HCT116 (cell line): ENCODE results near the gene QSOX1. TPM values are rescaled to one million over a fixed set of nuclear protein-coding genes. Genes with fewer than 3 reads are reported as not detected.

Source experiments
- ATAC-seq: fragments of 200-7000 bp; cut with Tn5 transposase; 2 replicates; pipeline ENCODE4 v1.9.1; 2020; ENCODE audit warnings: mild to moderate bottlenecking, moderate library complexity
- BruUV-seq: library from RNA; stranded (reverse); fragments of 400-500 nt; replicated peaks from 2 replicates; lab custom pipeline; 2021; lab: Mats Ljungman, UMichigan
- CTCF ChIA-PET: fragments of 300-600 bp; sonication (Branson Sonifier 250); formaldehyde crosslinking; loops from one replicate; lab custom pipeline; 2021; ENCODE audit warnings: antibody characterized with exemption; lab: Charles Lee
- POLR2A ChIA-PET: fragments of 300-600, 350-600 bp; sonication (Branson Sonifier 250); formaldehyde crosslinking; loops from one replicate; lab custom pipeline; 2021; ENCODE audit warnings: antibody characterized with exemption; lab: Charles Lee
- RAD21 ChIA-PET, 2 experiments: fragments of 300-600 bp; sonication (Branson Sonifier 250); formaldehyde crosslinking; loops; one replicate each; lab custom pipeline; 2023; ENCODE audit warnings: low total read pairs in 2 of 2; ENCODE audit not compliant: uncharacterized antibody in 2 of 2, unreplicated experiment in 2 of 2, low non-redundant PET in 1 of 2; lab: Charles Lee
- DNase-seq: peaks from one replicate; pipeline ENCODE4 v3.0.0-alpha.2; 2010; ENCODE audit warnings: low read depth, low spot score
- H2AFZ ChIP-seq: fragments of 200-600 bp; shearing (Covaris generic), sonication (generic); 2 replicates; pipeline ENCODE4 v1.6.1; 2017; ENCODE audit warnings: low read depth, mixed run types, mixed read lengths, antibody characterized with exemption, low read length; ENCODE audit not compliant: poor library complexity, severe bottlenecking
- H3K27ac ChIP-seq: 2 replicates; pipeline ENCODE4 v1.5.1; 2012; ENCODE audit warnings: low read depth, low read length
- H3K27me3 ChIP-seq: fragments of 200-600 bp; sonication (generic); 2 replicates; pipeline ENCODE4 v1.6.1; 2016; ENCODE audit warnings: mixed run types, low read length, mixed read lengths; ENCODE audit not compliant: insufficient read depth
- H3K36me3 ChIP-seq, 2 experiments: fragments of 200-500 bp in 1 of 2; fragments of 200-600 bp in 1 of 2; sonication (Bioruptor generic) in 1 of 2; sonication (generic) in 1 of 2; 2 replicates each; pipeline versions ENCODE4 v1.5.1 to v1.6.1; 2014 to 2016; ENCODE audit warnings: low read length in 2 of 2, inconsistent platforms in 1 of 2, mixed read lengths in 1 of 2, mixed run types in 1 of 2; ENCODE audit not compliant: insufficient read depth in 2 of 2, control insufficient read depth in 1 of 2
- H3K4me1 ChIP-seq, 2 experiments: fragments of 200-600 bp in 1 of 2; sonication (generic) in 1 of 2; 2 replicates each; pipeline versions ENCODE4 v1.5.1 to v1.6.1; 2012 to 2017; ENCODE audit warnings: low read length in 2 of 2, inconsistent platforms in 1 of 2, mild to moderate bottlenecking in 1 of 2, mixed read lengths in 1 of 2, mixed run types in 1 of 2, moderate library complexity in 1 of 2; ENCODE audit not compliant: insufficient read depth in 2 of 2, control insufficient read depth in 1 of 2
- H3K4me2 ChIP-seq: fragments of 200-600 bp; sonication (generic); 2 replicates; pipeline ENCODE4 v1.6.1; 2017; ENCODE audit warnings: mixed run types, low read length, mixed read lengths
- H3K4me3 ChIP-seq, 2 experiments: fragments of 200-600 bp in 1 of 2; sonication (generic) in 1 of 2; replicated peaks in 1 of 2; 2 replicates each; pipeline ENCODE4 v1.5.1; 2011 to 2016; ENCODE audit warnings: low read length in 2 of 2, control low read depth in 1 of 2, low read depth in 1 of 2, mild to moderate bottlenecking in 1 of 2, mixed read lengths in 1 of 2, mixed run types in 1 of 2
- H3K79me2 ChIP-seq: fragments of 200-600 bp; sonication (generic); 2 replicates; pipeline ENCODE4 v1.6.1; 2017; ENCODE audit warnings: mild to moderate bottlenecking, mixed run types, low read length, moderate library complexity, mixed read lengths; ENCODE audit not compliant: insufficient read depth
- H3K9ac ChIP-seq: fragments of 200-600 bp; sonication (generic); 2 replicates; pipeline ENCODE4 v1.6.1; 2016; ENCODE audit warnings: low read length, mixed read lengths
- H3K9me2 ChIP-seq: fragments of 200-600 bp; sonication (generic), shearing (Covaris generic); 2 replicates; pipeline ENCODE4 v1.6.1; 2017; ENCODE audit warnings: mixed run types, mild to moderate bottlenecking, moderate library complexity; ENCODE audit not compliant: insufficient read depth
- H3K9me3 ChIP-seq, 2 experiments: fragments of 200-500 bp in 1 of 2; fragments of 200-600 bp in 1 of 2; sonication (Bioruptor generic) in 1 of 2; sonication (generic) in 1 of 2; 2 replicates each; pipeline ENCODE4 v1.6.1; 2014 to 2017; ENCODE audit warnings: low read length in 2 of 2, mixed read lengths in 2 of 2, inconsistent platforms in 1 of 2, low read depth in 1 of 2, mild to moderate bottlenecking in 1 of 2, mixed run types in 1 of 2, moderate library complexity in 1 of 2; ENCODE audit not compliant: control insufficient read depth in 1 of 2, insufficient read depth in 1 of 2
- H4K20me1 ChIP-seq: fragments of 200-600 bp; sonication (generic), shearing (Covaris generic); 2 replicates; pipeline ENCODE4 v1.6.1; 2017; ENCODE audit warnings: mixed run types, mild to moderate bottlenecking, moderate library complexity; ENCODE audit not compliant: insufficient read depth
- CBX3 ChIP-seq: IDR thresholded peaks from 2 replicates; pipeline ENCODE4 v1.6.1; 2012; ENCODE audit warnings: low read depth
- CEBPB ChIP-seq: IDR thresholded peaks from 2 replicates; pipeline ENCODE4 v1.6.1; 2012; ENCODE audit warnings: low read depth
- CTCF ChIP-seq, 3 experiments: fragments of 200-600 bp in 1 of 3; sonication (generic) in 1 of 3; IDR thresholded peaks in 2 of 3; conservative IDR thresholded peaks in 1 of 3; 2 replicates each; pipeline ENCODE4 v1.5.1; 2012 to 2017; ENCODE audit warnings: low read depth in 2 of 3, low read length in 2 of 3, antibody characterized with exemption in 1 of 3, borderline replicate concordance in 1 of 3, control low read depth in 1 of 3, mild to moderate bottlenecking in 1 of 3, mixed read lengths in 1 of 3, mixed run types in 1 of 3, moderate library complexity in 1 of 3; ENCODE audit not compliant: insufficient read depth in 1 of 3
- EGR1 ChIP-seq: IDR thresholded peaks from 2 replicates; pipeline ENCODE4 v1.6.1; 2012; ENCODE audit warnings: low read depth
- ELF1 ChIP-seq: IDR thresholded peaks from 2 replicates; pipeline ENCODE4 v1.6.1; 2012; ENCODE audit warnings: low read depth, borderline replicate concordance
- EZH2 ChIP-seq: fragments of 200-600 bp; sonication (generic); IDR thresholded peaks from 2 replicates; pipeline ENCODE4 v1.6.1; 2017; ENCODE audit warnings: antibody characterized with exemption, mixed run types
- FOSL1 ChIP-seq: IDR thresholded peaks from 2 replicates; pipeline ENCODE4 v1.6.1; 2012; ENCODE audit warnings: low read depth
- JUND ChIP-seq: IDR thresholded peaks from 2 replicates; pipeline ENCODE4 v1.6.1; 2012
- MAX ChIP-seq: IDR thresholded peaks from 2 replicates; pipeline ENCODE4 v1.6.1; 2012
- POLR2A ChIP-seq: IDR thresholded peaks from 2 replicates; pipeline ENCODE4 v1.7.0; 2011; ENCODE audit warnings: borderline replicate concordance; ENCODE audit not compliant: insufficient read depth, insufficient read length; ENCODE audit errors: extremely low read depth
- POLR2AphosphoS5 ChIP-seq: IDR thresholded peaks from 2 replicates; pipeline ENCODE4 v1.6.1; 2011; ENCODE audit warnings: mild to moderate bottlenecking, low read depth, low read length, moderate library complexity
- RAD21 ChIP-seq: IDR thresholded peaks from 2 replicates; pipeline ENCODE4 v1.6.1; 2012; ENCODE audit warnings: low read depth, mild to moderate bottlenecking
- REST ChIP-seq: IDR thresholded peaks from 2 replicates; pipeline ENCODE4 v1.6.1; 2012; ENCODE audit warnings: low read depth
- SIN3A ChIP-seq: IDR thresholded peaks from 2 replicates; pipeline ENCODE4 v1.6.1; 2012; ENCODE audit warnings: low read depth
- SP1 ChIP-seq: IDR thresholded peaks from 2 replicates; pipeline ENCODE4 v1.6.1; 2012; ENCODE audit warnings: low read depth
- SRF ChIP-seq: IDR thresholded peaks from 2 replicates; pipeline ENCODE4 v1.6.1; 2012; ENCODE audit warnings: low read depth
- TCF7L2 ChIP-seq: IDR thresholded peaks from 2 replicates; pipeline ENCODE4 v1.7.0; 2011; ENCODE audit warnings: borderline replicate concordance, inconsistent platforms; ENCODE audit not compliant: insufficient read depth, insufficient read length; ENCODE audit errors: extremely low read depth
- YY1 ChIP-seq: IDR thresholded peaks from 2 replicates; pipeline ENCODE4 v1.6.1; 2011; ENCODE audit warnings: low read length, low read depth, moderate library complexity, mild to moderate bottlenecking; ENCODE audit not compliant: insufficient replicate concordance; ENCODE audit errors: extremely low read depth
- ZBTB33 ChIP-seq: IDR thresholded peaks from 2 replicates; pipeline ENCODE4 v1.6.1; 2011; ENCODE audit warnings: mild to moderate bottlenecking, low read length, moderate library complexity; ENCODE audit not compliant: insufficient replicate concordance; ENCODE audit errors: extremely low read depth
- ZFX ChIP-seq: fragments of 450-650 bp; IDR thresholded peaks from 2 replicates; pipeline ENCODE4 v1.6.1; 2017
- intact Hi-C: fragments of 100-400 bp; cut with micrococcal nuclease; formaldehyde crosslinking; loops from 2 replicates; pipeline ENCODE4 v1.10.0; 2022
- total RNA-seq: library from RNA; stranded (reverse); gene quantifications from one replicate; pipeline ENCODE4 v1.2.1, GENCODE V29; 2021; ENCODE audit not compliant: unreplicated experiment

QSOX1 gene
- total RNA-seq, 1 experiment from 2014 or later, result 89.2 TPM

GRCh38 chr1:180235077-180235501 is 80.4 kb downstream of the QSOX1 start:
- no peak overlapping the region for H3K4me2 ChIP-seq
- intact Hi-C loops, result no loop called here
- H3K4me3 ChIP-seq, result no peak overlapping the region
- peaks cover 9% of the 10 kb centered on the region; the same call in 1 of the 2 replicates for H3K27me3 ChIP-seq
- H3K79me2 ChIP-seq, result no peaks in the 10 kb centered on the region
- H3K27ac ChIP-seq, result no peak overlapping the region
- no peaks in the 10 kb centered on the region for H4K20me1 ChIP-seq
- ChIA-PET RAD21 (no interaction called here), POLR2A (no interaction called here), CTCF (no interaction called here)
- no peak overlapping the region for H2AFZ ChIP-seq
- H3K4me1 ChIP-seq, result peaks cover 10 to 23% of the 10 kb centered on the region in 2 experiments
- H3K9me3 ChIP-seq, result no peaks in the 10 kb centered on the region
- no peak for ATAC-seq
- TF ChIP-seq SRF, result no peak
- TF ChIP-seq EGR1, result no peak
- no peak for TF ChIP-seq CTCF (IDR thresholded peaks at IDR 0.05 in 2 of 3, conservative IDR thresholded peaks at IDR 0.05 in 1 of 3; ENCODE audit: borderline replicate concordance in 1 of 3, insufficient read depth in 1 of 3, low read depth in 2 of 3, low read length in 2 of 3)
- no peak for TF ChIP-seq POLR2A
- no peak for TF ChIP-seq ZBTB33
- no peak for TF ChIP-seq TCF7L2
- no peak for TF ChIP-seq FOSL1
- no peak for TF ChIP-seq ELF1
- TF ChIP-seq EZH2, result no peak
- TF ChIP-seq REST, result no peak
- no peak for TF ChIP-seq RAD21
- TF ChIP-seq MAX, result no peak
- no peak for TF ChIP-seq SP1
- TF ChIP-seq CBX3, result no peak
- no peak for TF ChIP-seq YY1
- TF ChIP-seq JUND, result no peak
- no peak for TF ChIP-seq SIN3A
- no peak for TF ChIP-seq ZFX
- TF ChIP-seq POLR2AphosphoS5, result no peak
- no peak for TF ChIP-seq CEBPB
- H3K9me2 ChIP-seq, result no peaks in the 10 kb centered on the region
- no TSS peak for BruUV-seq
- DNase-seq, result no peak
- H3K9ac ChIP-seq, result no peak overlapping the region
- no peaks in the 10 kb centered on the region for H3K36me3 ChIP-seq
